LoVo (cell line): ENCODE measurements around the gene INPP5A.

Experiments
- DNase-seq: peaks from one replicate; pipeline ENCODE4 v3.0.0-alpha.2; 2016; ENCODE audit warnings: low spot score

INPP5A gene

GRCh38 chr10:132536241-132536876 is 1.2 kb upstream of the INPP5A start:
- peak; percentile 49 for DNase-seq

- DNase-seq: peak; percentile 98
These were observed 507 bp upstream of the INPP5A start for GRCh38 chr10:132536877-132537683.

DNA sequence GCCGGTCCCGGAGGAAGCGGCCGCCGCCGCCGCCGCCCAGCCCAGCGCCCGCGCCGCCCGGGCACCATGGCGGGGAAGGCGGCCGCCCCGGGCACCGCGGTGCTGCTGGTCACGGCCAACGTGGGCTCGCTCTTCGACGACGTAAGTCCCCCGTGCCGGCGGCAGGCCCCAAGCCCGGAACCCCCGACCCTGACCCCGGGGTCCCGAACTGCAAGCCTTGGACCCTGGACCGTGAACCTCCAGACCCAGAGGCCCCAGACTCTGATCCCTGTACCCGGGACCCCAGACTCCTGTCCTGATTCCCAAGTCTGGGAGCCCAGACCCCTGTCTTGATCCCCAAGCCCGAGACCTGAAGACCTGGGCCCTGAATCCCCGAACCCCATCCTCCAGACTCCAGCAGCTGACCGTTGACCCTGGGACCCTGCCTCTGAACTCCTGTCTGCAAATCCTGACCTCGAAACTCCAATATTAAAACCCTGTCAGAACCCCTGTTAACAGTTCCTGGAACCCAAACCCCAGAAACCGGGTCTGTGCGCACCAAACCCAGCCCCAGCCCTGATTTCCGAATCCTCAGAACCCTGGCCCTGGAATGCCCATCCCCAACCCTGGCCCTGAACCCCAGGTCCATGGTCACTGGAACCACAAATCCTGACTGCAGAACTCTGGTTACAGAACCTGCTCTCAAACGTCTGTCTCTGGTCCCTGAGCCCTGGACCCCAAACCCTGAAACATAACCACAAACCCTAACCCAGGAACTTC is 623 bp downstream of the INPP5A start:
- no peak for DNase-seq

GRCh38 chr10:132538790-132539421 is 1.3 kb downstream of the INPP5A start:
- no peak for DNase-seq

DNA sequence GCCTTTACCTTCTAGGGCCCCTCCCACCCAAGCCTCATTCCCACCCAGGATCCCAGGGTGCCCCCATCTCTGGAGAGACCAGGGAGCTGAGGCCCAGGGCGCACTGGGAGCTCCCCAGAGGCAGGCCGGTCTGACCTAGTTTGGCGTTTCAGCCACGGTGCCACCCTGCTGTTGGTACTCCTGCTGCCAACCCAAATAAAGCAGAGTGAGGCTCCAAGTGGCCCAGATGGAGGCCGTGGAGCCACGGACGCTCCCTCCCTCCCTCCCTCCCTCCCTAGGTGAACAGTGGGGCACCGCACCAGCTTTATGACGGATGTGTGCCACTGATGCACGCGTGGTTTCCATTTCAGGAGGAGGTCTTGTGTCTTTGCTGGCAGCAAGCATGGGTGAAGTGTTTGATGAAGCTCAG is 1.8 kb downstream of the INPP5A start:
- no peak for DNase-seq

DNA sequence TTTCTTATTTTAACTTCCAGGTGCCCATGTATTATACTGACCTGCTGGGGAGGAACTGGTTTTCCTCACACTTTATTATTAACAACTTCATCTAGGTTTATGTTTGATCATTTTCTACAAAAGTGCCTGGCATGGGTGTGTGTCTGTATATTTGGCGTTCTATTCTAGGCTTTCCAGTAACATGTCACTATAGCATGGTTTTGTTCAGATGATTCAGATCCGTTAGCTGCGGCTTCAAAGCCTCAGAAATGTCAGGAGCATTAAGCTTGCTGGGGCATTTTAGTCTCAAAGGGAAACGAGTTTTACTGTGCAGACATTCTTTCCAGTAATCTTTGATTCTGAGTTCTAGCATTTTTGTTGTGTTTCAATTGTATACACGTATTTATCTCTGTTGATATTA is 2.3 kb downstream of the INPP5A start:
- no peak for DNase-seq

DNA sequence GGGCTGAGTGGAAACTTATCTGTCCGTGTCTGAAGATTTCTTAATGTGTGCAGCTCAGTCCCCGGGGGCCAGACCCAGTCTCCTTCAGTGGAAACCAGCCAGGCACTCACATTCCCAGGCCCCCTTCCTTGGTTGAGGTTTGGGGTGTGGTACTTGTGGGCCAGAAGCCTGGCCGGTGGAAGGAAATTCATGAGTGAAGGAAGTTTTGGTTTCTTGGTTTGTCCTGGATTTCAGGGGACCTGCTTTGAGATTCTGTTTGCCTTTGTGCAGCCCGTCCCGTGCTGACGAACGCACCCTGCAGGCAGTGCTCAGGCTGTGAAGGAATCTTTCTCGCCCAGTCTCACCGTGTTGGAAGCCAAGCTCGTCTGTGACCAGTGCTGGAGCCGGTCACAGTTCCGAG is 2.9 kb downstream of the INPP5A start:
- DNase-seq: no peak

GRCh38 chr10:132541129-132541528 is 3.5 kb downstream of the INPP5A start:
- DNase-seq: no peak

DNA sequence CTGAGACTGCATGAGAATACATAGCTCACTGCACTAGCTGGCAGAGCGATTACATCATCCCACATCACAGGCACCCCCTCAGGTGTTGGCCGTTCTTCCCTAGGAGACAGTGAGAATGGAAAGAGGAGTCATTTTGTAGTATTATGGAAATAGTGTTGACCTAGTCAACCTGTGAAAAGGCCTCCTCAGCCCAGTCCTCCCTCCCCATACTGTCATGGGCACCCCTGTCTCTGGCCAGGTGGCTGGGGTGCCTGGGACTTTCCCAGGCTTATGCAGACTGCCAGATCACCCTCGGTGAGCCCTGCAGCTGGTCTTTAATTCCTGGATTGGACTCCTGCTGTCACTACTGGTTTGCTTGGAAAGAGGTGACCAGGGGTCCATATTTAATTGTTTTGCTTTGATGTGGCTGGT is 4.0 kb downstream of the INPP5A start:
- DNase-seq: no peak

GRCh38 chr10:132542086-132542775 is 4.6 kb downstream of the INPP5A start:
- no peak for DNase-seq

DNA sequence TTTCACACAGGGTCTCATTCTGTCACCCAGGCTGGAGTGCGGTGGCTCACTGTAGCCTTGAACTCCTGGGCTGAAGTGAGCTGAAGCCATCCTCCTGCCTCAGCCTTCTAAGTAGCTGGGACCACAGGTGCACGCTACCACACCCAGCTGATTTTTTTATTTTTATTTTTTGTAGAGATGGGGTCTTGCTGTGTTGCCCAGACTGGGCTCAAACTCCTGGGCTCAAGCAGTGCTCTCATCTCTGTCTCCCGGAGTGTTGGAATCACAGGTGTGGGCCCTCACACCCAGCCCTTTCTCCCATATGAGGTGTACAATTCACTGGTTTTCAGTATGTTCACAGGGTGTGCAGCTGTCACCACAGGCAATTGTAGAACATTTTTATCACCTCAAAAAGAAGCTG is 5.2 kb downstream of the INPP5A start:
- DNase-seq: no peak

DNA sequence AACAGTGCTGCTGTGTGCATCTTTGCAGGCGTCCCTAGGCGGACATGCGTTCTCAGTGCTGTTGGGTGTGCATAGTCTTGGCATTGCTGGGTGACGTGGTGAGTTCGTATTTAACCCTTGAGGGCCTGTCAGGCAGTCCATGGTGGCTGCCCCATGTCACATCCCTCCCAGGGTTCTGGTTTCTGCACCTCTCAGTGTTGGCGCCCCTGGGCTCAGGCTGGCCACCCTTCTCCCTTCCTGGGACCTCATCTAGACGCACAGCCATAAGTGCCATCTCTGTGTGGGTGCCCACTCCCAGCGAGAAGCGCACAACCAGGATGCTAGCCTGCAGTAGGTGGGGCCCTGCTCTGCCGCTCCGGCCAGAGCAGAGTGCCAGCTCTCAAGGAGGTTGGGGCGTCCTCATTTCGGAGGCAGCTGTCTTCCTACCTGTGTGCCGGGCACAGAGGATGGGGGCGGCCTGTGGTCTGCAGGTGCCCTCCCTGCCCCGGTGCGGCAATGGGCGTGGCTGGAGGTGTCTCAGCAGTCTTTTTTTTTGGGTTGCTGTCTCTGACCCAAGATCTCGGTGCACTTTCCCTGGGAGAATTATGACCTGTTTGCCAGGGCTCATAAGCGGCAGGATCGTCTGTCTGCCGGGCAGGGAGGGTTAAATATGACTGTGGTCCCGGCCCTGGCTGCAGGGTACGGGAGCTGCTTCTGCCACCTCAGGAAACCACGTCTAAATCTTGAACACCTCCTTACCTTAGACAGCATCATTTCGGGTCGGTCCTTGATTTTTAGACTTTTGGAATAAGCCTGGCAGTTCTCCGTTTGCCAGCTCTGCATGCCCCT is 6.5 kb downstream of the INPP5A start:
- DNase-seq: no peak

GRCh38 chr10:132544744-132545658 is 7.4 kb downstream of the INPP5A start:
- no peak for DNase-seq

DNA sequence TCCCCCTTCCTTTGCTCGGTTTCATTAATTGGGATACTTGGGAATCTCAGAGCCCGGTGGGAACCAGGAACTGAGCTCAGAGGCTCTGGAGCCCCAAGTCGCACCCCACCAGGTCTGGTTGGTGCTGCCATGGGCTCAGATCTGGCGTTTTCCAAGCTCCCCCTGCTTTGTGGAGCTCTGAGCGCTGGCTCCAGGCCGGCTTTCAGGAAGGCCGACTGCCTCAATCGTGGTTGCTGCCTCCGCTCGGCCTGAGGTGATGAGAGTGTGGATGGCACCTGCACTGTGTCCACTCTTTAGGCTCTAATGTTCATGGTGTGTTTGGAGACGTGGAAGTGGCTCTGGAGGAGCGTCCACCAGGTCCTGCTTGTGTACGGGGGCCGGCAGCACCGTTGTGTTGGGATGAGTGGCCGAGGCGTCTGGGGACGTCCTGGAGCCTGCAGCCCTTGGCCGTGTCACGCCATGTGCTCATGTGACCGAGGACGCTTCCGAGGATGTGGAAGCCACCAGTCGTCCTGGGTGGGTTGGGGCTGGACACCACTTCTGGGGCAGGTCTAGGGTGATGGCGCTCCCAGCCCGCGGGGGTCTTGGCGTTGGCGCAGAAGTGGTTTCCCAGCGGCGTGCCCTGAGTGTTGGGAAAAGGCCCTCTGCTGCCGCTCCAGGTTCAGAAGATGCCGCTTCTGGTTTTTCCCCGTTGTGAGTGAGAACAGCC is 8.2 kb downstream of the INPP5A start:
- no peak for DNase-seq

GRCh38 chr10:132546567-132547420 is 9.2 kb downstream of the INPP5A start:
- no peak for DNase-seq

DNA sequence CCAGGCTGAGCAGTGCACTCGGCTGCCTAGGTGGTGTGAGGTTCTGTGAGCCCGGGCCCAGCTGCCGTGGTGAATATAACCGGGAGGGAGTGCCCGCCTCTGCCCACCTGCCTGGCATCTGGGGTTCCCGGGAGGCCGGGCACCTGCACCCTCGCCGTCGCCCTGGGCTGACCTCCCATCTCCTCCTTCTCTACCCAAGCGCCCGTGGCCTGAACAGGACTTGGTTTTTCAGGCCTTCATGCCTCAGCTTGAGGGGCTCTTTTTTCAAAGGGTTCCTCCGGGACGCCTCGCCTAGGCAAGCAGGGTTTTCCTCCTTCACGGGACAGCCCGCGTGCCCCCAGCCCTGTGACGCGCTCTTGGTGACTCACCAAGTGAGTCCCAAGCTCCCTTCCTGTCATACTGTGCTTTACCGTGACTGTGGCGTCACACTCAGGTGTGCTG is 9.9 kb downstream of the INPP5A start:
- no peak for DNase-seq

DNA sequence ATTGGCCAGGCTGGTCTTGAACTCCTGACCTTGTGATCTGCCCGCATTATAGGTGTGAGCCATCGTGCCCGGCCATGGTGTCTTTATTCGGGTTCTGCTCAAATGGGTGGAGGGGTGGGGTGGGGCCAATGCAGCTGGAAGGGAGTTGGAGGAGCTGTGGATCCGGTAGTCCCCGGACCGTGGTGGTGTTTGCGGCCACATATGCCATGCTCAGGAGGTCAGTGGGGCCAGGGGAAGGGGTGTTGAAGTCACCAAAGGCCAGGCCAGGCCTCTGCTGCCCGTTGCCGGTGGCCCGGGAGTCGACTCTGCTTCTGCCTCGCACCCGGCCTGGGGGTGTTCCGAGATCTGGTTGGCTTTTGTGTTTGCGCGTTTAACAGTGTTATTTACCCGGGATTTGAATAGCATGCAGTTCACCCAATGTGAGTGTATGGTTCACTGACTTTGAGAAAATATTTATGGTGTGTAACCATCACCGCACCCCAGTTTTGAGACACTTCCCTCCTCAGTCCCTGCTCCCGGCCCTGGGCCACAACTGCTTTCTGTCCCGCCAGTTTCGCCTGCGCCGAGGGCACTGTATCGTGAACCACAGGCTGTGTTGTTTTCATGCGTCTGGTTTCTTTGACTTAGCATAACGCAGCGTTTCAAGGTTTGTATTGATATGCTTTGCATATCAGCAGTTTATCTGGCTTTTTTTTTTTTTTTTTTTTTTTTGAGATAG is 10.7 kb downstream of the INPP5A start:
- no peak for DNase-seq

- no peak for DNase-seq
These were observed 11.3 kb downstream of the INPP5A start for GRCh38 chr10:132548869-132549268.
